Measurements from ENCODE around the gene DDHD1. TPM values are rescaled to one million over a fixed set of nuclear protein-coding genes. Genes with fewer than 3 reads are reported as not detected.

The DDHD1 gene
- total RNA-seq, 1 experiment from 2014 or later = 15.7 TPM

GRCh38 chr14:53032161-53032803 is 120.8 kb downstream of the DDHD1 start:
- Histone ChIP-seq H4K20me1 (ENCODE audit: control insufficient read depth, insufficient read depth, insufficient read length) (no peaks in the 10 kb centered on the region), H3K14ac (ENCODE audit: insufficient read depth, low read length) (no peak overlapping the region), H4K8ac (replicated peaks; ENCODE audit: insufficient read length, low read depth, low read length) (no peak overlapping the region), H4K91ac (ENCODE audit: insufficient read length, low read depth, low read length) (no peak overlapping the region), H3K79me2 (ENCODE audit: insufficient read depth, low read length) (no peaks in the 10 kb centered on the region), H4K5ac (ENCODE audit: insufficient read length, low read depth, low read length) (no peak overlapping the region), H2AFZ (ENCODE audit: low read length) (no peak overlapping the region), H2BK20ac (ENCODE audit: low read depth, low read length, poor library complexity, severe bottlenecking) (no peak overlapping the region), H2BK5ac (ENCODE audit: insufficient read length, low read length) (no peak overlapping the region), H3K4ac (ENCODE audit: low read depth, low read length) (no peak overlapping the region), H3K4me1 (ENCODE audit: insufficient read depth, low read length) (no peaks in the 10 kb centered on the region), H2AK5ac (ENCODE audit: insufficient read length, low read length) (no peak overlapping the region), H3K23me2 (ENCODE audit: insufficient read length, low read depth, low read length, poor library complexity, severe bottlenecking) (no peaks in the 10 kb centered on the region), H3K4me2 (ENCODE audit: insufficient read depth, insufficient read length, low read length) (no peak overlapping the region), H3T11ph (ENCODE audit: low read length) (no peak overlapping the region), H2BK15ac (ENCODE audit: low read depth, low read length) (no peak overlapping the region), H3K9me3 (ENCODE audit: control insufficient read depth, low read depth, low read length) (no peaks in the 10 kb centered on the region), H3K9ac (ENCODE audit: extremely low read depth, insufficient read length, low read length) (no peak overlapping the region), H2BK12ac (ENCODE audit: insufficient read length, low read depth, low read length) (no peak overlapping the region), H3K18ac (ENCODE audit: insufficient read length, low read depth, low read length) (no peak overlapping the region), H3K79me1 (ENCODE audit: insufficient read depth, low read depth, low read length, poor library complexity, severe bottlenecking) (no peaks in the 10 kb centered on the region), H3K27me3 (ENCODE audit: insufficient read depth, low read length) (no peaks in the 10 kb centered on the region), H3K23ac (ENCODE audit: insufficient read length, low read depth, low read length) (no peak overlapping the region), H3K56ac (ENCODE audit: insufficient read length, low read depth, low read length) (no peak overlapping the region), H3K27ac (ENCODE audit: insufficient read length, low read depth, low read length) (no peak overlapping the region), H2BK120ac (ENCODE audit: low read depth, low read length, poor library complexity, severe bottlenecking) (no peak overlapping the region)
- no CpG with 5 or more reads among the region's 2 CpGs for WGBS (ENCODE audit: extremely low coverage, insufficient read length, low lambda C conversion rate)
- Mint-ChIP-seq H3K9me3 (no peaks in the 10 kb centered on the region), H3K27me3 (ENCODE audit: low read depth) (no peaks in the 10 kb centered on the region), H3K27ac (no peak overlapping the region), H3K4me1 (0 out of 4 replicates have a peak, but pooled peaks cover 0 to 2% of the 10 kb centered on the region in 2 experiments), H3K36me3 (ENCODE audit: insufficient read depth in 1 of 3, low read depth in 3 of 3) (peaks cover 3 to 6% (median 5%) of the 10 kb centered on the region in 3 experiments; a peak in 6 of 7 replicates), H3K4me3 (no peak overlapping the region)
- DNase-seq = no peak
- no peak for TF ChIP-seq CTCF (conservative IDR thresholded peaks at IDR 0.05)
